Spinal cord (tissue), 10 donors: ENCODE data around the gene DES. TPM values are rescaled to one million over a fixed set of nuclear protein-coding genes. Genes with fewer than 3 reads are reported as not detected.

Experiments used
- DNase-seq, 6 donors: peaks; one replicate each; pipeline versions ENCODE4 v3.0.0 to v3.0.0-alpha.2; 2013 to 2015; ENCODE audit warnings: low spot score in 6 of 6, low read depth in 4 of 6
- H3K27ac ChIP-seq: one replicate; pipeline ENCODE4 v1.5.1; 2013; ENCODE audit warnings: low read depth, low read length, control low read depth
- H3K27me3 ChIP-seq: one replicate; pipeline ENCODE4 v1.6.1; 2013; ENCODE audit warnings: low read length; ENCODE audit not compliant: control insufficient read depth, insufficient read depth
- H3K36me3 ChIP-seq: one replicate; pipeline ENCODE4 v1.6.1; 2013; ENCODE audit warnings: low read length; ENCODE audit not compliant: control insufficient read depth, insufficient read depth
- H3K4me1 ChIP-seq: one replicate; pipeline ENCODE4 v1.6.1; 2013; ENCODE audit warnings: low read length; ENCODE audit not compliant: control insufficient read depth, insufficient read depth
- H3K4me3 ChIP-seq: one replicate; pipeline ENCODE4 v1.5.1; 2013; ENCODE audit warnings: low read depth, low read length, control low read depth
- H3K9me3 ChIP-seq: one replicate; pipeline ENCODE4 v1.6.1; 2013; ENCODE audit warnings: low read length; ENCODE audit not compliant: control insufficient read depth, insufficient read depth
- WGBS: methylation state at CpG from one replicate; pipeline ENCODE4 v1.1.5; 2013; ENCODE audit warnings: missing lambda C conversion rate; ENCODE audit not compliant: insufficient coverage; 5-methylcytosine and 5-hydroxymethylcytosine counted together
- polyA plus RNA-seq, 2 donors: library from polyadenylated mRNA; unstranded; fragments of 120-200 nt; gene quantifications; one replicate each; pipeline ENCODE4 v1.2.1, GENCODE V29; 2013; ENCODE audit not compliant: insufficient read length in 2 of 2
- total RNA-seq, 2 donors: library from RNA; depleted of rRNA in 1 of 2; stranded (reverse); fragments of 120-200 nt in 1 of 2; fragments of >200 nt in 1 of 2; gene quantifications; one replicate each; pipeline versions ENCODE4 v1.2.3 to v1.2.4, GENCODE V29; 2013 to 2014
- donor health status: healthy.

The DES gene
- total and polyA plus RNA-seq, 4 donors, result 3.5 to 8.8 (median 5.2) TPM

GRCh38 chr2:219437141-219437540 lies 19.0 kb downstream of the DES start:
- Histone ChIP-seq H3K27me3 (peaks cover 30% of the 10 kb centered on the region), H3K4me1 (peaks cover 24% of the 10 kb centered on the region), H3K4me3 (no peak overlapping the region), H3K27ac (no peak overlapping the region), H3K9me3 (no peaks in the 10 kb centered on the region), H3K36me3 (no peaks in the 10 kb centered on the region)
- DNase-seq, result no peak
- WGBS, result 81% methylated on average over 3 of the region's 3 CpGs

- Histone ChIP-seq H3K9me3 (no peaks in the 10 kb centered on the region), H3K4me1 (peaks cover 28% of the 10 kb centered on the region), H3K27me3 (peaks cover 30% of the 10 kb centered on the region), H3K4me3 (no peak overlapping the region), H3K27ac (no peak overlapping the region), H3K36me3 (no peaks in the 10 kb centered on the region)
- no peak for DNase-seq
- WGBS, result 62% methylated on average over 5 of the region's 6 CpGs
These were observed 19.6 kb downstream of the DES start for GRCh38 chr2:219437690-219438206.

DNA sequence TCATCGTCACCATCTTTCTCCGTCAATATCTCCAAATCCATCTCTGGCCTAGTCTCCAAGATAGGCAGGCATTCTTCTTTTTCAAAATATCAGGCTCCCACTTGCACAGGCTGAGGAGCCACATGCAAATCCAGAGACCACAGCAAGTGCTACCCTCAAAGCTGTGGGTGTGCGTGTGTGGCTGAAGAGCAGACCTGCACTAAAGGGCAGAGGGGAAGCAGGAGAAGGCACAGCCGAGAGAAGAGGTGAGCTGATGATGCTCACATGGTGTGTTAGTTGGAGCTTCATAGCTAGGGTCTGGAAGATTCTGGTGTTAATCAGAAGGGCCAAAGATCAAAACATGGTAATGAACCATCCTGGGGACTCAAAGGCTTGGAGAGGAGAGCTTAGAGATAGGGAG lies 20.3 kb downstream of the DES start:
- H3K36me3 ChIP-seq, result peaks cover 5% of the 10 kb centered on the region
- H3K9me3 ChIP-seq, result no peaks in the 10 kb centered on the region
- 92% methylated on average over 4 of the region's 4 CpGs for WGBS
- H3K27ac ChIP-seq, result no peak overlapping the region
- no peak overlapping the region for H3K4me3 ChIP-seq
- H3K27me3 ChIP-seq, result peaks cover 32% of the 10 kb centered on the region
- peaks cover 35% of the 10 kb centered on the region for H3K4me1 ChIP-seq
- no peak for DNase-seq

- no peak overlapping the region for H3K27ac ChIP-seq
- H3K4me3 ChIP-seq, result no peak overlapping the region
- peaks cover 27% of the 10 kb centered on the region for H3K27me3 ChIP-seq
- 52% methylated on average over 4 of the region's 6 CpGs for WGBS
- H3K9me3 ChIP-seq, result no peaks in the 10 kb centered on the region
- no peak for DNase-seq
- H3K36me3 ChIP-seq, result peaks cover 16% of the 10 kb centered on the region
- peaks cover 43% of the 10 kb centered on the region for H3K4me1 ChIP-seq
These were observed 21.3 kb downstream of the DES start for GRCh38 chr2:219439506-219439905.

GRCh38 chr2:219440388-219441256 lies 22.4 kb downstream of the DES start:
- no peak for DNase-seq
- H3K36me3 ChIP-seq, result peaks cover 25% of the 10 kb centered on the region
- 75% methylated on average over 4 of the region's 6 CpGs for WGBS
- no peaks in the 10 kb centered on the region for H3K9me3 ChIP-seq
- peaks cover 43% of the 10 kb centered on the region for H3K4me1 ChIP-seq
- H3K27ac ChIP-seq, result no peak overlapping the region
- H3K4me3 ChIP-seq, result no peak overlapping the region
- H3K27me3 ChIP-seq, result peaks cover 19% of the 10 kb centered on the region

- Histone ChIP-seq H3K27ac (no peak overlapping the region), H3K36me3 (peaks cover 25% of the 10 kb centered on the region), H3K27me3 (peaks cover 12% of the 10 kb centered on the region), H3K9me3 (no peaks in the 10 kb centered on the region), H3K4me1 (peaks cover 49% of the 10 kb centered on the region), H3K4me3 (peak overlapping the region; percentile 37)
- under 1% methylated on average over 64 of the region's 78 CpGs for WGBS
- DNase-seq, result peak in 2 of 6 donors; percentile 71 to 83
These were observed 23.5 kb downstream of the DES start for GRCh38 chr2:219441451-219442255.

DNA sequence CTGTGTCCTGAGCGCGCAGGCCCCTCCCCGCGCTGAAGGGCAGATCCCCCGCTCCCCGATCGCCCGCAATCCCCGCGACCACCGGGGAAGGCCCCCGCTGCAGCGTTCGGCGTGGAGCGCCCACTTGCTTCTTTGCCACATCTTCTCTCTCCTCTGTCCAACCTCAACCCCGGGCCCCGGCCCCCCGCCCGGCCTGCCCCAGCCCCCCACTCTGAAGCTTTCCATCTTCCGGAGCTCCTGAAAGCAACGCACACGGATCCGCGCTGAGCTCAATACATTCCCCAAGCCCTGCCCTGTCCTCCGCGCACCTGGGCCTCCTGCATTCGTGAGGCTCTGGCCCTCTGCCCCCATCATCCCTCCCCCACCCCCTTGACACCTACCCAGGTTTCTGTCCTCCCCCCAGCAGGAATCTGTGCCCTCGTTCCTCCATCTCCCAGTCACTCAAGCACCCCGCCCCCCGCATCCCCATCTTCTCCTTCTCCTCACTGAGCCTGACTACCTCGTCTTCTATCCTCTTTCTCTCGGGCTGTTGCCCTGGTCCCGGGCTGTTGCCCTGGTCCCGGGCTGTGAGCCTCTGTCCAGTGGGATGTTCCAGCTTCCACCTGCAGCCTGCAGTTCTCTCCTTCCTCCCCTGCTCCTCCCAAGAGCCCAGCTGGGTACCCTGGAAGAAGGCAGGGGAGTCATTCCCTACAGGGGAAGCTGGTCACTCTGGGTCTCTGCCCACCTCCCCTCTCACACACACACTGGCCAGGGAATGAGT lies 24.3 kb downstream of the DES start:
- peaks cover 8% of the 10 kb centered on the region for H3K27me3 ChIP-seq
- no peak overlapping the region for H3K27ac ChIP-seq
- peaks cover 54% of the 10 kb centered on the region for H3K4me1 ChIP-seq
- peaks cover 29% of the 10 kb centered on the region for H3K36me3 ChIP-seq
- peak in 1 of 6 donors; percentile 56 for DNase-seq
- WGBS, result 5% methylated on average over 33 of the region's 35 CpGs
- H3K9me3 ChIP-seq, result no peaks in the 10 kb centered on the region
- peak overlapping the region; percentile 31 for H3K4me3 ChIP-seq

- Histone ChIP-seq H3K27ac (no peak overlapping the region), H3K36me3 (peaks cover 36% of the 10 kb centered on the region), H3K9me3 (no peaks in the 10 kb centered on the region), H3K4me3 (no peak overlapping the region), H3K4me1 (peaks cover 59% of the 10 kb centered on the region), H3K27me3 (peaks cover 12% of the 10 kb centered on the region)
- DNase-seq, result no peak
- 92% methylated on average over 10 of the region's 12 CpGs for WGBS
These were observed 25.0 kb downstream of the DES start for GRCh38 chr2:219443016-219443696.

- no peak for DNase-seq
- Histone ChIP-seq H3K9me3 (no peaks in the 10 kb centered on the region), H3K27me3 (peaks cover 12% of the 10 kb centered on the region), H3K4me1 (peaks cover 59% of the 10 kb centered on the region), H3K36me3 (peaks cover 40% of the 10 kb centered on the region), H3K4me3 (no peak overlapping the region), H3K27ac (no peak overlapping the region)
- WGBS, result 66% methylated on average over 2 of the region's 3 CpGs
These were observed 25.5 kb downstream of the DES start for GRCh38 chr2:219443697-219444023.
